HepG2 (cell line): ENCODE measurements around the gene DDT. TPM values are rescaled to one million over a fixed set of nuclear protein-coding genes. Genes with fewer than 3 reads are reported as not detected.
A peak's percentile ranks its signal among the peaks of the same experiment; 100 is the strongest.

ENCODE experiments used
- CENPT ChIP-seq: sonication (generic); formaldehyde crosslinking; IDR thresholded peaks from 2 replicates; pipeline ENCODE4 v1.8.0; 2022; ENCODE audit warnings: low read depth, mild to moderate bottlenecking, moderate library complexity, missing genetic modification reagents
- MBNL3 ChIP-seq: fragments of 250-450 bp; sonication (Bioruptor Pico); conservative IDR thresholded peaks from 2 replicates; pipeline ENCODE4 v1.8.0; 2022; ENCODE audit warnings: mild to moderate bottlenecking, inconsistent platforms
- NFE2L2 ChIP-seq: fragments of 150-350 bp; IDR thresholded peaks from 2 replicates; pipeline ENCODE4 v1.6.1; 2014; ENCODE audit warnings: low read length
- NFKB2 ChIP-seq: sonication (generic); formaldehyde crosslinking; IDR thresholded peaks from 2 replicates; pipeline ENCODE4 v1.4.0; 2020; ENCODE audit warnings: missing genetic modification reagents, borderline replicate concordance
- SETDB1 ChIP-seq: sonication (generic); formaldehyde crosslinking; IDR thresholded peaks from 2 replicates; pipeline ENCODE4 v1.5.1; 2020; ENCODE audit warnings: missing genetic modification reagents, mild to moderate bottlenecking, borderline replicate concordance
- SIX1 ChIP-seq: sonication (generic); formaldehyde crosslinking; IDR thresholded peaks from 2 replicates; pipeline ENCODE4 v1.4.0; 2020; ENCODE audit warnings: missing genetic modification reagents, borderline replicate concordance
- ZBTB14 ChIP-seq: sonication (generic); formaldehyde crosslinking; IDR thresholded peaks from 2 replicates; pipeline ENCODE4 v1.4.0; 2020; ENCODE audit warnings: missing genetic modification reagents
- ZNF224 ChIP-seq: sonication (generic); formaldehyde crosslinking; IDR thresholded peaks from 2 replicates; pipeline ENCODE4 v1.5.0; 2020; ENCODE audit warnings: mild to moderate bottlenecking, missing genetic modification reagents
- ZNF34 ChIP-seq: sonication (generic); formaldehyde crosslinking; IDR thresholded peaks from 2 replicates; pipeline ENCODE4 v1.4.0; 2020; ENCODE audit warnings: mild to moderate bottlenecking, missing genetic modification reagents, borderline replicate concordance
- ZNF343 ChIP-seq: sonication (generic); formaldehyde crosslinking; IDR thresholded peaks from 2 replicates; pipeline ENCODE4 v1.4.0; 2020; ENCODE audit warnings: mild to moderate bottlenecking, missing genetic modification reagents
- ZNF572 ChIP-seq: sonication (generic); formaldehyde crosslinking; IDR thresholded peaks from 2 replicates; pipeline ENCODE4 v1.5.1; 2020; ENCODE audit warnings: mild to moderate bottlenecking, missing genetic modification reagents
- ZNF619 ChIP-seq: sonication (generic); formaldehyde crosslinking; IDR thresholded peaks from 2 replicates; pipeline ENCODE4 v1.4.0; 2020; ENCODE audit warnings: mild to moderate bottlenecking, missing genetic modification reagents
- polyA plus RNA-seq, 8 experiments: library from polyadenylated mRNA; depleted of rRNA in 3 of 8; stranded (reverse) in 7 of 8; unstranded in 1 of 8; fragments of >200 nt; fragmentation: Illumina TruSeq in 4 of 8; extraction: Trizol in 4 of 8; gene quantifications; 2 replicates each; pipeline versions ENCODE4 v1.2.1 to v1.2.3, GENCODE V29; 2011 to 2016; ENCODE audit warnings: low read depth in 4 of 8, missing spikeins in 1 of 8, mixed read lengths in 1 of 8; ENCODE audit not compliant: insufficient read depth in 1 of 8
- total RNA-seq, 5 experiments: library from RNA; depleted of rRNA; stranded (reverse); fragments of >200 nt; fragmentation: Illumina TruSeq; extraction: Trizol; gene quantifications; 2 replicates each; pipeline ENCODE4 v1.2.3, GENCODE V29; 2016; ENCODE audit warnings: low read depth in 1 of 5
- TF ChIP-seq, protein P1 (sequence below): sonication (generic); formaldehyde crosslinking; IDR thresholded peaks from 2 replicates; pipeline ENCODE4 v1.5.0; 2020; ENCODE audit warnings: mild to moderate bottlenecking, missing genetic modification reagents
- TF ChIP-seq, protein P2 (sequence below): sonication (generic); formaldehyde crosslinking; IDR thresholded peaks from 2 replicates; pipeline ENCODE4 v1.4.0; 2020; ENCODE audit warnings: missing genetic modification reagents
- TF ChIP-seq, protein P3 (sequence below): sonication (generic); formaldehyde crosslinking; conservative IDR thresholded peaks from 2 replicates; pipeline ENCODE4 v1.8.0; 2022; ENCODE audit warnings: missing genetic modification reagents
- TF ChIP-seq, protein P4 (sequence below): conservative IDR thresholded peaks from 2 replicates; pipeline ENCODE4 v1.6.1; 2018; ENCODE audit warnings: missing genetic modification reagents
- TF ChIP-seq, protein P5 (sequence below): sonication (generic); formaldehyde crosslinking; IDR thresholded peaks from 2 replicates; pipeline ENCODE4 v1.5.0; 2020; ENCODE audit warnings: missing genetic modification reagents, mild to moderate bottlenecking, borderline replicate concordance

DDT gene
- total and polyA plus RNA-seq, 2 of the 13 experiments (the other 11 are each of a cell fraction or from before 2014, with no cell fraction given), result 143 to 181 TPM

DNA sequence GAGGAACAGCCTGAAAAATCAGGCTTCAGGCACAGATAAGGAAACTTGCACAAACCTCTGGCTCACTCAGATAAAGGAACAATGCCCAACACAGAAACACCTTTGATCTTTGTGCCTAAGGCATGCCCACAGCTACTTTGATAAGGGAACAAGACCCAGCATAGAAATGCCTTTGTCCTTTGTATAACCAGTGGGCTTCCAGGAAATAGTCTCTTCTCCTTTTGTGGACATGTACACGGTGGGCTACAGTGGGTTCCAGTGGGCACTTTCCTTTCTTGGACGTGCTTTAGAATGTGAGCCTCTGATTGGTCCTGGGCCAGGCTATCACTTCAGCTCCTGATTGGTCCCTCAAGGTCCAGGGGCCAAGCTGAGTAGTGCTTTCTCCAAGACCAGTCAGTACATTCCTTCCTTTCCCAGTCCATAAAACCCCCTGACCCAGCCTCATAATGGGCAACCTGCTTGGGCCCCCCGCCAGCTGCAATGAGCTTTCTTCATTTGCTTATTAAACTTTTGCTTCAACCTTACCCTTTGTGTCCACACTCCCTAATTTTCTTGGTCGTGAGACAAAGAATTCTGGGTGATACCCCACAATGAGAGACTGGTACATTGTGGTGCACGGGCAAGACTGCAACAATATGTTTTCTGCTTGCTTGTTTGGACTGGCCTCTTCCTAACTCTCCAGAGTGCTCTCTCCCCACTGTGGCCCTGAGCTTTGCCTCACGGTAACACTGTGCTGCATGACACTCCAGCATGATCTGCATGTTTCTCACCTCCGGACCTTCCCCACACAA is 35.2 kb upstream of the DDT start (continued):
- TF ChIP-seq, protein P1, sequence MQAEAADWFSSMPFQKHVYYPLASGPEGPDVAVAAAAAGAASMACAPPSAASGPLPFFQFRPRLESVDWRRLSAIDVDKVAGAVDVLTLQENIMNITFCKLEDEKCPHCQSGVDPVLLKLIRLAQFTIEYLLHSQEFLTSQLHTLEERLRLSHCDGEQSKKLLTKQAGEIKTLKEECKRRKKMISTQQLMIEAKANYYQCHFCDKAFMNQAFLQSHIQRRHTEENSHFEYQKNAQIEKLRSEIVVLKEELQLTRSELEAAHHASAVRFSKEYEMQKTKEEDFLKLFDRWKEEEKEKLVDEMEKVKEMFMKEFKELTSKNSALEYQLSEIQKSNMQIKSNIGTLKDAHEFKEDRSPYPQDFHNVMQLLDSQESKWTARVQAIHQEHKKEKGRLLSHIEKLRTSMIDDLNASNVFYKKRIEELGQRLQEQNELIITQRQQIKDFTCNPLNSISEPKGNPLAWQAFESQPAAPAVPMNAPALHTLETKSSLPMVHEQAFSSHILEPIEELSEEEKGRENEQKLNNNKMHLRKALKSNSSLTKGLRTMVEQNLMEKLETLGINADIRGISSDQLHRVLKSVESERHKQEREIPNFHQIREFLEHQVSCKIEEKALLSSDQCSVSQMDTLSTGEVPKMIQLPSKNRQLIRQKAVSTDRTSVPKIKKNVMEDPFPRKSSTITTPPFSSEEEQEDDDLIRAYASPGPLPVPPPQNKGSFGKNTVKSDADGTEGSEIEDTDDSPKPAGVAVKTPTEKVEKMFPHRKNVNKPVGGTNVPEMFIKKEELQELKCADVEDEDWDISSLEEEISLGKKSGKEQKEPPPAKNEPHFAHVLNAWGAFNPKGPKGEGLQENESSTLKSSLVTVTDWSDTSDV (CRISPR knock-in tag), result no peak
- TF ChIP-seq ZBTB14 (CRISPR knock-in tag) (no peak), MBNL3 (CRISPR knock-in tag) (no peak), NFE2L2 (no peak), ZNF343 (no peak), ZNF619 (no peak), ZNF34 (CRISPR knock-in tag) (no peak), NFKB2 (CRISPR knock-in tag) (no peak; the same call in 1 of the 2 replicates), SIX1 (CRISPR knock-in tag) (no peak), ZNF224 (CRISPR knock-in tag) (no peak), CENPT (CRISPR knock-in tag) (no peak), ZNF572 (no peak), SETDB1 (no peak)
- TF ChIP-seq, protein P2, sequence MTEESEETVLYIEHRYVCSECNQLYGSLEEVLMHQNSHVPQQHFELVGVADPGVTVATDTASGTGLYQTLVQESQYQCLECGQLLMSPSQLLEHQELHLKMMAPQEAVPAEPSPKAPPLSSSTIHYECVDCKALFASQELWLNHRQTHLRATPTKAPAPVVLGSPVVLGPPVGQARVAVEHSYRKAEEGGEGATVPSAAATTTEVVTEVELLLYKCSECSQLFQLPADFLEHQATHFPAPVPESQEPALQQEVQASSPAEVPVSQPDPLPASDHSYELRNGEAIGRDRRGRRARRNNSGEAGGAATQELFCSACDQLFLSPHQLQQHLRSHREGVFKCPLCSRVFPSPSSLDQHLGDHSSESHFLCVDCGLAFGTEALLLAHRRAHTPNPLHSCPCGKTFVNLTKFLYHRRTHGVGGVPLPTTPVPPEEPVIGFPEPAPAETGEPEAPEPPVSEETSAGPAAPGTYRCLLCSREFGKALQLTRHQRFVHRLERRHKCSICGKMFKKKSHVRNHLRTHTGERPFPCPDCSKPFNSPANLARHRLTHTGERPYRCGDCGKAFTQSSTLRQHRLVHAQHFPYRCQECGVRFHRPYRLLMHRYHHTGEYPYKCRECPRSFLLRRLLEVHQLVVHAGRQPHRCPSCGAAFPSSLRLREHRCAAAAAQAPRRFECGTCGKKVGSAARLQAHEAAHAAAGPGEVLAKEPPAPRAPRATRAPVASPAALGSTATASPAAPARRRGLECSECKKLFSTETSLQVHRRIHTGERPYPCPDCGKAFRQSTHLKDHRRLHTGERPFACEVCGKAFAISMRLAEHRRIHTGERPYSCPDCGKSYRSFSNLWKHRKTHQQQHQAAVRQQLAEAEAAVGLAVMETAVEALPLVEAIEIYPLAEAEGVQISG (CRISPR knock-in tag), result peak; percentile 38; the same call in 1 of the 2 replicates
- TF ChIP-seq, protein P3, sequence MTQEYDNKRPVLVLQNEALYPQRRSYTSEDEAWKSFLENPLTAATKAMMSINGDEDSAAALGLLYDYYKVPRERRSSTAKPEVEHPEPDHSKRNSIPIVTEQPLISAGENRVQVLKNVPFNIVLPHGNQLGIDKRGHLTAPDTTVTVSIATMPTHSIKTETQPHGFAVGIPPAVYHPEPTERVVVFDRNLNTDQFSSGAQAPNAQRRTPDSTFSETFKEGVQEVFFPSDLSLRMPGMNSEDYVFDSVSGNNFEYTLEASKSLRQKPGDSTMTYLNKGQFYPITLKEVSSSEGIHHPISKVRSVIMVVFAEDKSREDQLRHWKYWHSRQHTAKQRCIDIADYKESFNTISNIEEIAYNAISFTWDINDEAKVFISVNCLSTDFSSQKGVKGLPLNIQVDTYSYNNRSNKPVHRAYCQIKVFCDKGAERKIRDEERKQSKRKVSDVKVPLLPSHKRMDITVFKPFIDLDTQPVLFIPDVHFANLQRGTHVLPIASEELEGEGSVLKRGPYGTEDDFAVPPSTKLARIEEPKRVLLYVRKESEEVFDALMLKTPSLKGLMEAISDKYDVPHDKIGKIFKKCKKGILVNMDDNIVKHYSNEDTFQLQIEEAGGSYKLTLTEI (CRISPR knock-in tag), result no peak
- TF ChIP-seq, protein P4, sequence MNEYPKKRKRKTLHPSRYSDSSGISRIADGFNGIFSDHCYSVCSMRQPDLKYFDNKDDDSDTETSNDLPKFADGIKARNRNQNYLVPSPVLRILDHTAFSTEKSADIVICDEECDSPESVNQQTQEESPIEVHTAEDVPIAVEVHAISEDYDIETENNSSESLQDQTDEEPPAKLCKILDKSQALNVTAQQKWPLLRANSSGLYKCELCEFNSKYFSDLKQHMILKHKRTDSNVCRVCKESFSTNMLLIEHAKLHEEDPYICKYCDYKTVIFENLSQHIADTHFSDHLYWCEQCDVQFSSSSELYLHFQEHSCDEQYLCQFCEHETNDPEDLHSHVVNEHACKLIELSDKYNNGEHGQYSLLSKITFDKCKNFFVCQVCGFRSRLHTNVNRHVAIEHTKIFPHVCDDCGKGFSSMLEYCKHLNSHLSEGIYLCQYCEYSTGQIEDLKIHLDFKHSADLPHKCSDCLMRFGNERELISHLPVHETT (CRISPR knock-in tag), result no peak; the same call in 1 of the 2 replicates
- TF ChIP-seq, protein P5, sequence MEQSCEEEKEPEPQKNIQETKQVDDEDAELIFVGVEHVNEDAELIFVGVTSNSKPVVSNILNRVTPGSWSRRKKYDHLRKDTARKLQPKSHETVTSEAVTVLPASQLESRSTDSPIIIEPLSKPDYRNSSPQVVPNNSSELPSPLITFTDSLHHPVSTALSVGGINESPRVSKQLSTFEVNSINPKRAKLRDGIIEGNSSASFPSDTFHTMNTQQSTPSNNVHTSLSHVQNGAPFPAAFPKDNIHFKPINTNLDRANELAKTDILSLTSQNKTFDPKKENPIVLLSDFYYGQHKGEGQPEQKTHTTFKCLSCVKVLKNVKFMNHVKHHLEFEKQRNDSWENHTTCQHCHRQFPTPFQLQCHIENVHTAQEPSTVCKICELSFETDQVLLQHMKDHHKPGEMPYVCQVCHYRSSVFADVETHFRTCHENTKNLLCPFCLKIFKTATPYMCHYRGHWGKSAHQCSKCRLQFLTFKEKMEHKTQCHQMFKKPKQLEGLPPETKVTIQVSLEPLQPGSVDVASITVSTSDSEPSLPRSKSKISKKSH (CRISPR knock-in tag), result no peak
